ELR (cell line): Measurements from ENCODE around the gene DNMT3L.
"Not testable (repeated sequence)": the region's sequence is repeated elsewhere in the genome, so short reads cannot be mapped to it uniquely, and the experiment has no call there.

Source experiments
- DNase-seq: peaks from one replicate; pipeline ENCODE4 v3.0.0-alpha.2; 2015; ENCODE audit warnings: low read depth

DNMT3L gene

GRCh38 chr21:44249204-44250037 lies 12.3 kb downstream of the DNMT3L start:
- not testable (repeated sequence) for DNase-seq

DNA sequence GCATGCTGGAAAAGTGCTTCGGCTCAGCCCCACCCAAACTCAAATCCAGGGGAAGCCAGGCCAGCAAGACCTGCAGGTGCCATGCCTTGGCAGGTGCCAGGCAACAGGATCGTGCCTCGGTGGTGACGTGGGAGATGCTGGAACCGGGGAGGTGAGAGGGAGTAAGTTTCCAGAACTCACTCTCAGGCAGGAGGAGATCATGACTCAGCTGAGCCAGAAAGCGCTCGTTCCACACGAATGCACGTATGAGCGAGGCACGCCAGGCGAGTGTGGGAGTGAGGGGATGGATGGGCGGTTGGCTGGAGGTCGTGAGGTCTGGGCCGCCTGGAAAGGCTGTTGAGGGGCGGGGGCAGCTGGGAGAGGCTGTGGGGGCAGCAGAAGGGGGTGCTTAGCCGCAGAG lies 13.8 kb downstream of the DNMT3L start:
- not testable (repeated sequence) for DNase-seq

DNA sequence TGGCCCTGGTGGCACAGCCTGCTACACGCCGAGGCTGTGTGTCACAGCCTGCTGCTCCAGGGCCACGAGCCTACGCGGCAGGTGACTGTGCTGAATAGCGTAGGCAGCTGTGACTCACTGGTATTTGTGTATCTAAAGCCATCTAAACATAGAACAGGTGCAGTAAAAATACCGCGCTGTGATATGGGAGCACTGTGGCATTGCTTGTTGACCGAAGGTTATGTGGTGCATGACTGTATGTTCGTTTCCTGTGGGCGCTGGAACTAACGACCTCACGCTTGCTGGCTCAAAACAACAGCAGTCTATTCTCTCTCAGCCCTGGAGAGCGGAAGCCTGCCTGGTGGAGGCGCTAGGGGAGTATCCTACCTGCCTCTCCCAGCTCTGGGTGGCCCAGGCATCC lies 17.7 kb downstream of the DNMT3L start:
- not testable (repeated sequence) for DNase-seq

DNA sequence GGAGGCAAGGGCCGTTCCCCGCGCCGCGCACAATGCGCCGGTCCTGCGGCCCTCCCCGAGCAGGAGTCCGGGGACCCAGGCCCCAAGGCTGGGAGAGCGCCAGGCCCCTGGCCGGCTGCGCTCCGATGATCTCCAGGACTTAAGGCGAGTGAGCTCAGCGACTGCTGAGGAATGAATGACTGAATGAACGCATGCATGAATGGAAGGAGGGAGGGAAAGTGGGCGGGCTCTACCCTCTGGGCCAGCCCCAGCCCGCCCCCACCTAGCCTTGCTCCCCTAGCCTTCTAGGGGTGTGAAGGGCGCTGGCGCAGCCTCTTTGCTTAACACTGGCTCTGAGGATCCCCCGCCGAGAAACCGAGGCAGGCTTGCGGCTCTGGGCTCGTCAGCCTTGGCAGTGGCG lies 20.4 kb downstream of the DNMT3L start:
- DNase-seq: not testable (repeated sequence)

GRCh38 chr21:44240842-44241241 lies 20.9 kb downstream of the DNMT3L start, which contains the start of gene ICOSLG:
TSS of gene ICOSLG (minus strand) at chr21:44240943. CDS start at chr21:44240817, 126 bp downstream.
- not testable (repeated sequence) for DNase-seq

DNA sequence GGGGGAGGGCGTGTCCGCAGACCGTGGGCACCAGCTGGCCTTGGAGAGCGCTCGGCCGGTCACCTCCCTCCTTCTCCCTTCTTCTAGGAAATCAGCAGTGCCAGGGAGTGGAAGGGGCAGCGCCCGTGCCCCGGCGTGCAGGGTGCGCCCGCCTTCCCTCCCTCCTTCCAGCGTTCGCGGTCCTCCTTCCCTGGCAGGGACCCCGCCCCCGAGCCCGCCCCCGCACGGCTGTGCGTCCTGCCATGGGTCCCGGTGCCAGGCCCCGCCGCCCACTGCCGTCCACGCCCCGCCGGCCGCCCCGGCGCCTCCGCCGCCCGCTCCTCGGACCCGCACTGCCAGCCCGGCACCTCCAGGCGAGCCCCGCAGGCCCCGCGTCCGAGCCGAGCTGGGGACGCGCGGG lies 21.3 kb downstream of the DNMT3L start:
- DNase-seq: not testable (repeated sequence)

DNA sequence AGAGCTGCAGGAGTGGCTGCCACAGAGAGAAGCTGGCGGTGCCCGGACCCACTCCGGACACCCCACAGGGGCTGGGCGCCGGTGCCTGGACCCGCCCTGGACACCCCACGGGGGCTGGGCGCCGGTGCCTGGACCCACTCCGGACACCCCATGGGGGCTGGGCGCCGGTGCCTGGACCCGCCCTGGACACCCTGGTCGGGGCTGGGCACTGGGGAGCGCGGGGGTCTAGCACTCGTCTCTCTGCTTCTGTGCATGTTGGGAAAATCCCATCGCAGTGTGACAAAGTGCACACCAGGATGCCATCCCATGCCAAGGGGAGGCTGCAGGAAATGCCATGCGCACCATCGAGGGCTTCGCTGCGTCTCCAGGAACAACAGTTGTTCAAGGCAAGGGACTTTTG lies 32.1 kb downstream of the DNMT3L start:
- DNase-seq: not testable (repeated sequence)

DNA sequence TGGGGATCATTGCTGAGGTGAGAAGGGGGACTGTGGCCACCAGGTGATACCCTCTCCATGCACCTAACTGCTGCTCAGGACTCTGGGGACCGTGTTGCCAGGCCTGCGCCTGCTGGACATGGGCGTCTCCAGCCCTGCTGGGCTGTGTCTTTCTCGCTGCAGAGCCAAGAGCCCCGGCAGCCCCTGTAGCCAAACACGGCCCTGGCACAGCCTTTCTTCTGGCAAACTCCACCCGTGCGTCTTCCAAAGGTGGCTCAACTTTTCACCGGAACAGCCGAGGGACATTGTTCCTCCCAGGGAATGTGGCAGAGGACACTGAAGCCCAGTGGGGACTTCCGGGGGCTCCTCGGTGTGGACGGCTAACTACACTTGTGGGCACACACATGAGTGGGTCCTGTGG lies 33.6 kb downstream of the DNMT3L start:
- DNase-seq: not testable (repeated sequence)

DNA sequence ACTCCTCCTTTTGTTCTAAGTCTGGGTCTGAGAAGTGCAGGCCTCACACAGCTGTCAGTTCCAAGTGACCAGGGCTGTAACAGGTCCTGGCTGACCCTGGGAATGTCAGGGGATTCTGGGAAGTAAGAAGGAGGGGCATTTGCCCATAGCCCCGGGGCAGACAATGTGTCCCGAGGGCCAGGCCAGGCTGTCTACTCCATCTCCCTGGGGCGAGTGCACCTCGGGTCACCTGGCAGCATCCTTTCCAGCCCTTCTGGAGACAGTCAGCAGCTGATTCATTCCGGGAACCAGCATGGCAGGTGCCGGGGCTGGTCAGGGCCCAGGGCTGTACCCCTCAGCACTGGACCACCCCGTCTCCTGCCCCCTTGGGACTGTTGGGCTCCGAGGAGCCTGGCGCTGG lies 34.1 kb downstream of the DNMT3L start:
- not testable (repeated sequence) for DNase-seq

DNA sequence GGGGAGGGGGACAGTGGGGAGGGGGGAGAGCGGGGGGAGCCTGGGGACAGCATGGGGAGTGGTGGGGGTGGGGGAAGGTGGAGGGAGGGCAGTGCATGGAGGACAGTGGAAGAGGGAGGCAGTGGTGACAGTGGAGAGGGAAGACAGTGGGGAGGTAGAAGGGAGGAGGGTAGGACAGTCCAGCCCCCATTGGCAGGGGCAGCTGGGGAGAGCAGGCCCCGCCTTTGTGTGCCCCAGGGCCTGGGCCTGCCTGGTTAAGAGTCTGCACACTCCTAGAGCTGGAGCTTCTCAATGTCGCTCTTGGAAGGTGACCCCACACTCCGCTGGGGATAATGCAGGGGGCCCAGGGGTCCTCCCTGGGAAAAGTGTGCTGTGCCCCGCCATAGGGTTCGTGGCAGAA lies 36.1 kb downstream of the DNMT3L start:
- not testable (repeated sequence) for DNase-seq

DNA sequence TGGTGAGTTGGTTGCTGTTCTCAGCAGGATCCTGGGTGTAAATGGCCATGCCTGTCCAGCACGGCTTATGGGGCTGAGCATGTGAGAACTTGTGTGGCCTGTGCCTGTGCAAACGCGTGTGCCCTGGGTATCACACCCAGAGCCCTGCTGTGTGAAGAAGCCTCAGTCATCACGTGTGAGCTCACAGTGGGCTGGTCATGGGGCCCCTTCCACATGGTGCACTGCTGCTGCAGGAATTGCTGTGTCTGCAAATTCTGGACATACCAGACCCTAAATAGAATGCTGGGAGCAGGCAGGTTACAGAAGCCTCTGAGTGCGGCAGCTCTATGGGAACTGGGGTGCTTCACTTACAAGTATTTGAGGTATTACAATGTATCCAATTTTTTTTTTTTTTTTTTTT lies 38.4 kb downstream of the DNMT3L start:
- DNase-seq: not testable (repeated sequence)

GRCh38 chr21:44220674-44221073 lies 41.0 kb downstream of the DNMT3L start:
- not testable (repeated sequence) for DNase-seq

DNA sequence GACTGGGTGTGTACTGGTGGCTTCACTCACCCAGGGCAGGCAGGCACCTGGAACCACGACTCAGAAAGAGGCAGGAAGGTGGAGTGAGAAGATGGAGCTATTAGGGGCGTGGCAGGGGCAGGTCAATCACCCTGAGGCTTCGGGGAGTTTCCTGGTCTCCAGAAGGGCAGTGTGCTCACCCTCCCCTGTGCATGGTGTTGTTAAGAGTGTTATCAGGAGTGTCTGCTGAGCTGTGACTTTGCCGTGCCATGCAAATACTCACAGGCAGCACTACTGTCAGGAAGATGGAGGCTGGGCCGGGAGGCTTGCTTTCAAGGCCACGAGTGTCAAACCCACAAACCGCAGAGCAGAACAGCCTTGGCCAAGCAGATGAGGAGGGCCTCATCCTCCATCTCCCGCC lies 43.2 kb downstream of the DNMT3L start:
- DNase-seq: not testable (repeated sequence)

DNA sequence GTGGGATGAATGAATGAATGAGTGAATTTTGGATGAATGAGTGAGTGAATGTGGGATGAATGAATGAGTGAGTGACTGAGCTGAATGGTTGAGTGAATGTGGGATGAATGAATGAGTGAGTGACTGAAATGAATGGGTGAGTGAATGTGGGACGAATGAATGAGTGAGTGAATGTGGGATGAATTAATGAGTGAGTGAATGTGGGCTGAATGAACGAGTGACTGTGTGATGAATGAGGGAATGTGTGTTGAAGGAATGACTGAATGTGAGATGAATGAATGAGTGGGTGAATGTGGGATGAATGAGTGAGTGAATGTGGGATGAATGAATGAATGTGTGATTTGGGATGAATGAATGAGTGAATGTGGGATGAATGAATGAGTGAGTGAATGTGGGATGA lies 49.7 kb downstream of the DNMT3L start:
- not testable (repeated sequence) for DNase-seq

GRCh38 chr21:44211574-44211973 lies 50.1 kb downstream of the DNMT3L start:
- DNase-seq: not testable (repeated sequence)

GRCh38 chr21:44207860-44208646 lies 53.6 kb downstream of the DNMT3L start:
- DNase-seq: peak; percentile 0

DNA sequence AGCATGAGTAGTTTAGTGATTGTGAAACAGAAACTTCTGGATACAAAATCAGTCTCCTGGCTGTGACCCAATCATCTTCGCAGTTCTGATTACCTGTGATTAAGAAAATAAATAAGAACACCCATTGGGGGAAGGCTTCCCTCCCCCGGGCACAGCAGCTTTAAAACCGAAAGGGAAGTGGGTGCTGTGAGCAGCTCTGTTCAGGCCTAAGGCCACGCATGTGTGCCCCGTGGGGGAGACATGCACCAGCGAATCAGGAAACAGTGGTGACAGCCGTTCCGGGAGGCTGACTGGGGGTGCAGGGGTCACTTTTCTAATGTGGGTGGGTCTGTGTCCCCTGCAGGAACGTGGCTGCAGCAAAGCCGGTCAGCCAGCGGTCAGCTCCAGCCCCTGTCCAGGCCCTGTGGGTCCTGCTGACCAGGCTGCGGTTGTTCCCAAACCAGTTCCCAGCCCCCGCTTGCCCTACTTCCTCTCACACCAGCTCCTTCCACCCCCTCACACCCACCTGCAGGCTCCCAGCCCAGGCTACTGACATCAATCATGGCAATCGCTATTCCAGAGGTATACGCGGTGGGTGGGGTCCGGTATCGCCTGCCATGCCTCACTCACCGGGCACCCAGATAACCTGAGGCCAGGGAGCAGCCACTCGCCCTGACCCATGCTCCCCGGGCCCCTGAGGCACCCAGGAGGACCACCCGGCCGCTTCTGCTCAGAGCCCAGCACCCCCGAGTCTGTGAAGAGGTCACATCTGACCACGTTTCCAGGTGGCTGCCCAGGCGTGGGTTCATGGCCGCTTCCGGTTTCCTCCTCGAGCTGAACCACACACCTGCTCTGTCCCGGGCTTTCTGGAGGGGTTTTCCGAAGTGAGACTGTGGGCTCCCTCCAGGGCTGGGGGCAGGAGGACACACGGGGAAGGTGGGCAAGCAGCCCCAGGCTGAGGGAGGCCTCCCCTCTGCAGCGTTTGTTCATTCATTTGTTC lies 54.7 kb downstream of the DNMT3L start:
- DNase-seq: not testable (repeated sequence)

- not testable (repeated sequence) for DNase-seq
Observed at GRCh38 chr21:44206187-44206586, 55.5 kb downstream of the DNMT3L start.

DNA sequence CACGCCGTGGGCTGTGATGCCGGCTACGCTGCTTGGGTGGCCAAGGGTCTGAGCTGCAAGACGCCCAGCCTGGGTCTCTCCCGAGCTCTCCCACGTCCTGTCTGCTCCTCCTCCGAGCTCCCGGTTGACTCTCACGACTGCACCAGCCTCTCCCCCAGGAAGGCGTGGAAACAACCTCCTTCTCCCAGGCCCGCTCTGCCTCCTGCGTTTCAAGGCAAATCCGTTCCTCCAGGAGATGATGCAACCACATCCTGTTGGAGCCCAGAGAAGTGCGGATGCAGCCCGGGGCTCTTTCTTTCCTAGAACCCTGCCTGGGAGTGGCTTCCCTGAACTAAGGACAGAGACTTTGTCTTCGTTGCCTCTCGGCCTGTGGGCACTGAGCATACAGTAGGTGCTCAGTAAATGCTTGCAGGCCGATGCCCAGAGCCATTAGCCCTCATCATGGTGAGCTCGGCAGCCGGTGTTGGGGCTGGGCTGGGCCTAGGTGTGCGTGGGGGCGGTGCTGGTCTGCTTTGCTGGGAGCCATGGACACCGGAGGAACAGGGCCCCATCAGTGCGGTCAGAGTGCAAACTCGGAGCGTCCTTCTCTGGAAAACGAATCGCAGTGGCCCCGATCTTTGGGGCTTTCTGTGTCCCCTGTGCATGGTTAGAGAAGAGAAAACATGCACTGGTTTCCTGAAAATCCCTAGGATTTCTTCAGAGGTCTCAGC lies 59.0 kb downstream of the DNMT3L start:
- DNase-seq: not testable (repeated sequence)

GRCh38 chr21:44199997-44200396 lies 61.7 kb downstream of the DNMT3L start:
- DNase-seq: not testable (repeated sequence)

GRCh38 chr21:44199448-44199847 lies 62.2 kb downstream of the DNMT3L start:
- DNase-seq: no peak
